Measurements from ENCODE around the gene PRR29. TPM values are rescaled to one million over a fixed set of nuclear protein-coding genes. Genes with fewer than 3 reads are reported as not detected.
A peak's percentile ranks its signal among the peaks of the same experiment; 100 is the strongest.

The PRR29 gene
- polyA plus RNA-seq, 1 of the 3 experiments (the other 2 are of a cell fraction): 2.7 TPM

- no peak for TF ChIP-seq REST (IDR thresholded peaks at IDR 0.05; ENCODE audit: low read depth, low read length)
- TF ChIP-seq MEF2A (IDR thresholded peaks at IDR 0.05; ENCODE audit: borderline replicate concordance, low read depth): no peak
- peak; percentile 93 for TF ChIP-seq SMC3 (IDR thresholded peaks at IDR 0.05; ENCODE audit: low read depth, low read length)
- TF ChIP-seq NFIC (IDR thresholded peaks at IDR 0.05; ENCODE audit: borderline replicate concordance): no peak
- TF ChIP-seq RCOR1 (IDR thresholded peaks at IDR 0.05; ENCODE audit: low read length): peak; percentile 86; the same call in 1 of the 2 replicates
- TF ChIP-seq RAD21 (IDR thresholded peaks at IDR 0.05; ENCODE audit: low read length): peak; percentile 76
- TF ChIP-seq TEAD4 (IDR thresholded peaks at IDR 0.05; ENCODE audit: borderline replicate concordance, insufficient read depth): peak; percentile 20; the same call in 1 of the 2 replicates
Observed at GRCh38 chr17:64025732-64026294, 27.7 kb downstream of the PRR29 start (continued).

- POLR2A ChIA-PET: interaction anchor here (0.9 to 1.7 kb wide), 3 partner anchors 101 to 117 kb away, joined by 4 to 10 read pairs (median 6); partner anchors contain the start of gene ERN1
- Histone ChIP-seq H3K4me2 (no peak overlapping the region), H3K9me3 (no peaks in the 10 kb centered on the region), H3K4me3 (ENCODE audit: low read depth in 2 of 2, low read length in 1 of 2) (no peak overlapping the region; a peak in 1 of 4 replicates), H3F3A (replicated peaks; ENCODE audit: insufficient read depth) (peaks cover 4% of the 10 kb centered on the region), H3K4me1 (ENCODE audit: control insufficient read depth in 1 of 2, insufficient read depth in 2 of 2, low read depth in 1 of 2, low read length in 1 of 2) (no peaks in the 10 kb centered on the region), H3K9me2 (no peaks in the 10 kb centered on the region), H3K79me2 (ENCODE audit: insufficient read depth) (no peaks in the 10 kb centered on the region), H3K9ac (no peak overlapping the region), H2AFZ (ENCODE audit: low read depth) (0 out of 2 replicates have a peak overlapping the region, but pooled peaks have one; percentile 21), H3K27ac (ENCODE audit: low read depth in 2 of 2, low read length in 1 of 2) (no peak overlapping the region), H3K27me3 (ENCODE audit: insufficient read depth) (no peaks in the 10 kb centered on the region), H3K36me3 (replicated peaks in 1 of 2; ENCODE audit: control insufficient read depth in 1 of 2, insufficient read depth in 2 of 2, low read length in 1 of 2) (no peaks in the 10 kb centered on the region), H4K20me1 (ENCODE audit: insufficient read depth) (no peaks in the 10 kb centered on the region)
- peak; percentile 83 for DNase-seq
- TF ChIP-seq NFIC (IDR thresholded peaks at IDR 0.05; ENCODE audit: borderline replicate concordance) (no peak), RAD21 (IDR thresholded peaks at IDR 0.05; ENCODE audit: low read length) (peak; percentile 82), CTCF (IDR thresholded peaks at IDR 0.05) (peak; percentile 97), MXI1 (IDR thresholded peaks at IDR 0.05; ENCODE audit: low read depth, low read length) (0 out of 2 replicates have a peak, but pooled peaks have one; percentile 26), TEAD4 (IDR thresholded peaks at IDR 0.05; ENCODE audit: borderline replicate concordance, insufficient read depth) (no peak), NRF1 (IDR thresholded peaks at IDR 0.05; ENCODE audit: low read depth, low read length) (0 out of 2 replicates have a peak, but pooled peaks have one; percentile 13), SMC3 (IDR thresholded peaks at IDR 0.05; ENCODE audit: low read depth, low read length) (peak; percentile 94)
- 19% methylated on average over 3 of the region's 3 CpGs for WGBS (ENCODE audit: low lambda C conversion rate)
- CTCF ChIA-PET: interaction anchor here (0.6 to 17.1 kb wide), 83 partner anchors 9 to 470 kb away, joined by 3 to 810 read pairs (median 6); partner anchors contain the start of genes CD79B, CSHL1, ERN1 and GH1
Observed at GRCh38 chr17:64028874-64029464, 30.8 kb downstream of the PRR29 start.

All from SK-N-SH (cell line).